Inflammatory macrophage treated with lipopolysaccharide for 4 hours (primary cell): Measurements from ENCODE around the gene ARHGAP12.

Experiments
- DNase-seq: peaks from one replicate; pipeline ENCODE4 v3.0.0-alpha.2; 2020

ARHGAP12 gene

GRCh38 chr10:31875608-31876007 lies 53.0 kb downstream of the ARHGAP12 start:
- no peak for DNase-seq

DNA sequence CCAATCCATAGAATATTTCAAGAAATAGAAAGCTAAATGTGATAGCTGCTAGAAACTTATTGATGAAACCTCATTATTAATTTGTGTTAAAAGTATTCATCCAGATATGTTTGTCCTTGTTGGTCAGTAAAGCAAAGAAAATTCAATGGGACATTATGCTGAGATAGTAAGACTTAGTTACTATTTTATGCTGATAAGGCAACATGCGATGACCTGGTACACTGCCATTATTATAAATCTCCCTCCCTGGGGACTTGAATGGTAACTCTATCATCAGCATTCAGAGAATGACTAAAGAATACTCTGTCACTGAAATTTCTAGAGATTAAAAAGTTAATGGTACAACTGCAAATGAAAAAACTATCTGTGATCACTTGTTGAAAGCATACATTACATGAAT lies 54.9 kb downstream of the ARHGAP12 start:
- DNase-seq = no peak

DNA sequence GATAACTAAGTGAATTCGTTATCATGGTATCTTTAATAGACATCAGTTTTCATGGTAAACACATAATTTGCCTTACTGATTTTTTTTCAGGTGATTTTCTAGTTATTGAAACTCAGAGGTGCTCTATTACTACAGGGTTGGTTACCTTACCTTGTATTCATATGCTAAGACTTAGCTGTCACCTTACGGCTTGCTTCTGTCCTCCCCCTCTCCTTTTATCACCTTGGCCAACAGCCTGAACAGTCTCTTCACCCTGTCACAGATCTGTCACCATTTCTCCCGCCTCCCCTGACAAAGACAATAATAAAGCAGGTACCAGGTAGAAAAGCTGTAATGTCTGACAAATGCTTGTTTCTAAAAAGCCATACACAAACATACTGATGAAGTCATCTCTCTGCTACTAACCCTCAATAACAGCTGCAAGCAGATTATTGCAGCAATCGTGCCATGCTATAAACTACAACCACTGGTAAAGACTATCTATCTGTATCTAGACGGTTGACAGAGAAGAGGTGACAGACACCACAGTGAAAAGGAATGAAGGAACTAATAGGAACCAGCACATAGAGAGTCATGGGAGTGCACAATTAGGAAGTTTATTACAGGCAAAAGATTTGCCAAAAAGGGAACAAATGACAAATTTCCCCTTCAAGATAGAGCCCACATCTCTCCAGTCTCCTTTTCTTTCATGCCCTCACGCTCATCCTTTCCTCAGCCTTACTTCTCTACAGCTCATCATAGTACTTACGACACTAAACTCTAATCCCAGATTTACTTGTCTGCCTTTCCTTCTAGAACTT lies 57.2 kb downstream of the ARHGAP12 start:
- peak; percentile 52 for DNase-seq

DNA sequence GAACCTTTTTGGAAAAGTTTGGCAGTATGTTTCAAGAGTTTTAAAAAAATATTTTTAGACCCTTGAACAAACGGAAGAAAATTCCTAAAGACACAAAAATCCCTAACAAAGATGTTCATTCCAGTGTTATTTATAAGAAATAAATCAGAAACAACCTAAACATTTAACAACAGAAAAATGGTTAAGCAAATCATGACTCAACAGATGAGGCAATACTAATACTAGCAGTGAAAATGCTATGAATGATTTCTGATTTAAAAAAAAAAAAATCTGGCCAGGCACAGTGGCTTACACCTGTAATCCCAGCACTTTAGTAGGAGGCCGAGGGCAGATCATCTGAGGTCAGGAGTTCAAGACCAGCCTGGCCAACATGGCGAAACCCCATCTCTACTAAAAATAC lies 61.0 kb downstream of the ARHGAP12 start:
- DNase-seq = peak; percentile 42

GRCh38 chr10:31866118-31866670 lies 62.4 kb downstream of the ARHGAP12 start:
- DNase-seq = no peak

DNA sequence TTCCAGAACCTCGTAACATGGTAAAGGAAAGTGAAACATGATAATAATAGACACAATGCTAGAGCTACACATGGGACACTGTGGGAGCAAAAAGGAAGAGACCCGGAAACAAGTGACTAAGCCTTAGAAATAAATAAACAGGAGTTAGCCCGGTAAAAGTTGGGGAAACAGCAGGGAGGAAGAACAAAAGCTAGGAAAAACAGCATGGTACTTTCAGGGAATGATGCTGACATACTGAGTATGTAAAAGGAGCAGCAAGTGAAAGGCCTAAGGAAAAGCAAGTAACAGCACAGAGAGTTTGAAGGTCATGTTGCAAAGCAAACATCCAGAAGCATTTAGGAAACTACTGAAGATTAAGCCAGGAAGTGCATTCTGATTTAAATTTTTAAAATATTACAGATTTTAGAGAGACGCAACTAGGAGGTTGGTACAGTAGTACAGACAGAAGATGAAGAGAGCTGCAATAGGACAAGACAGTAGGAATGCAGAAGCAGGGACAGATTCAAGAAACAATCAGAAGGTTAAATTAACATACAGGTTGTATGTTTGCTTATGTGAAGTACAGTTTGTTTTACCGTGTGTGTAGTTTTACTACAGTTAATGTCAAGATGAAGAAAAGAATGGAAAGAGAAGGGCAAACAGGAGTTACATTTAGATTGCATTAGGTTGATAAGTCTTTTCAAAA lies 63.7 kb downstream of the ARHGAP12 start:
- peak; percentile 5 for DNase-seq

DNA sequence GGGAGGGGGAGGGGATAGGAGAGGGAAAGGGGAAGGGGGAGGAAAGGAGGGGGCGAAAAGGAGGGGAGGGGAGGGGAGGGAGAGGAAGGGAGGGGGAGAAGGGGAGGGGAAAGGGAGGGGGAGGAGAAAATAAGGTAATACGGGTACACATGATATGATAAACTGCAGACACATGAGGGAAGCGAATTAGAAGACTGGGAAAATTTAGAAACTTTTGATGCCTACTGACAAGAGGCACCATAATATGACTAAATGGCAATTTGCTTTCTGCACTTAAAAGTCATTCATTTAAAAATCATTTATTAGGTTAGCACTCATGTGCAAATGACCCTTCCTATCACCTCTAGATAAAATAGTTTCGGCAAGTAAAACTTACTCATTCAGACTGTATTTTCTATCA lies 73.6 kb downstream of the ARHGAP12 start:
- no peak for DNase-seq

DNA sequence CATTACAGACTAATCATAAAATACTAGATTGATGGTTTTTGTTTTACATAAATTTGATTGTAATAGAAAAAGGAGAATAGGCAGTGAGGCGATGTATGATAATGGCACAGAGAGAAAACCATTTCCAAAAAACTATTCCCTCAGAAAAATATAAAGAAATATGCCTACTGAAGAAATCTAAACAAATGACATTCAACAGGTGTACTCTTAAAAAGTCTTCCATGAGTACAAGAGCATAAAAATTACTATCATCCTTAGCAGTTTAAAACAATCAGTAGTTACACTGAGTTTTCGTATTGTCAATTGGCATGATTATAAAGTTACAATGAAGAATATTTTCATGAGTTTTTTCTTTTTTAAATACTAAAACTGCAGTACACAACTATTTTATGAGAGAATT lies 75.0 kb downstream of the ARHGAP12 start:
- no peak for DNase-seq

GRCh38 chr10:31851216-31851615 lies 77.4 kb downstream of the ARHGAP12 start:
- DNase-seq = no peak

- no peak for DNase-seq
Observed at GRCh38 chr10:31847515-31847914, 81.1 kb downstream of the ARHGAP12 start.

DNA sequence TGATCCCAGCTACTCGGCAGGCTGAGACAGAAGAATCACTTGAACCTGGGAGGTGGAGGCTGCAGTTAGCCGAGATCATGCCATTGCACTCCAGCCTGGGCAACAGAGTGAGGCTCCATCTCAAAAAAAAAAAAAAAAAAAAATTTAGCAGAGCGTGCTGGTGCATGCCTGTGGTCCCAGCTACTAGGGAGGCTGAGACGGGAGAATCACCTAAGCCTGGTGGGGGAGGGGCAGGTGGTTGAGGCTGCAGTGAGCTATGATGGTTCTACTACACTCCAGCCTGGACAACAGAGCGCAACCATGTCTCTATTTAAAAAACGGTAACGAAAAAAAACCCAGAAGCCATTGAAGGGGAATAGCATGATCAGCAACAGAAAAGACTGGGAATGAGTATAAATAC lies 89.9 kb downstream of the ARHGAP12 start:
- DNase-seq = no peak

DNA sequence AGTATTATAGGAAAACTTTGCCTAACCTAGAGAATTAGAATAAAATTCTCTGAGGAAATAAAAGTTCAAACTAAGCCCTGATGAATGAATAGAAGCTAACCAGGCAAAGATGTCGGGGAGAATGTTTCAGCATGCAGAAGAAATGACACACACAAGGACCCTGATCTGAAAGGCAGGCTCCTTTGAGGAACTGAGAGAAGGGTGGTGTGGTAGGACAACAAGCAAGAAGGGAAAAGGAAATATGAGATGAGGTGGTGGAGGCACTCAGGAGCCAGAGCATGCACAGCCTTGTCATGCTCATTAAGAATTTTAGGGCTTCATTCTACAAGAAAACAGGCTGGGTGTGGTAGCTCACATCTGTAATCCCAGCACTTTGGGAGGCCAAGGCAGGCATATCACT lies 90.6 kb downstream of the ARHGAP12 start:
- no peak for DNase-seq

GRCh38 chr10:31836569-31837406 lies 91.8 kb downstream of the ARHGAP12 start:
- peak; percentile 21 for DNase-seq

GRCh38 chr10:31833753-31834152 lies 94.9 kb downstream of the ARHGAP12 start:
- DNase-seq = no peak

DNA sequence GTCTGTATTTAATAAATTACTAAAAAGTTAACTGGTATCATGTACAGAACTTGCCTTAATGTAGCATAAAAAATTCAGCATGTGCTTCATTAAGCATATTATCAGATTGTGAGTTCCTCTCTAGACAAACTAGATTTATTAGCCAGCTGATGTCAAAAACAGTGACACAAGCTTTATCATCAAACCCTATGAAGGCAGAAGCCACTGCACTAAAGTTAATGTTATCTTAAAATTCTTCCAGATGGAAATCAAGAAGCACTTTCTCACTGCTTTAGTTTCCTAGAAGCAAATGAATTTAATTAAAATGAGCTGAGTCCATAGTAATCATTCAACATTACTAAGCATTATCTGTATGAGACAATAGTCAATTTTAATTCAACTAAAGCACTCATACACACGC lies 96.4 kb downstream of the ARHGAP12 start:
- no peak for DNase-seq

- DNase-seq = no peak
Observed at GRCh38 chr10:31830887-31831286, 97.7 kb downstream of the ARHGAP12 start.

DNA sequence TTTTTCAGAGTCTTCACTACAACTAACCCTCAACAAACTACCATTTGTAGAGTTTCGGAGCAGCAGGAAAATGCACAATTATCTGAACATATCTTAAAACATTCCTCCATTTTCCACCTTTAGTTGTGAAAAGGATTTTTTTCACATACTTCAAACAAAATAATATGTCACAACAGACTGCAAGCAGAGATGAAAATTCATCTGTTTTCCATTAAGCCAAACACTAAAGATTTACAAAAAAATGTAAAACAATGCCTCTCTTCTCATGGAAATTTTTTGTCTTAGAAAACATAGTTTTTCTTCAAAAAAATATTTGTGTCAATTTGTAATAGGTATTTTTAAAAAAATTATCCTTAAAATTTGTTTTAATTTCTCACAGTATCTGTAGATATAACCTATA lies 98.9 kb downstream of the ARHGAP12 start:
- no peak for DNase-seq

GRCh38 chr10:31823358-31823757 lies 105.3 kb downstream of the ARHGAP12 start:
- DNase-seq = no peak

DNA sequence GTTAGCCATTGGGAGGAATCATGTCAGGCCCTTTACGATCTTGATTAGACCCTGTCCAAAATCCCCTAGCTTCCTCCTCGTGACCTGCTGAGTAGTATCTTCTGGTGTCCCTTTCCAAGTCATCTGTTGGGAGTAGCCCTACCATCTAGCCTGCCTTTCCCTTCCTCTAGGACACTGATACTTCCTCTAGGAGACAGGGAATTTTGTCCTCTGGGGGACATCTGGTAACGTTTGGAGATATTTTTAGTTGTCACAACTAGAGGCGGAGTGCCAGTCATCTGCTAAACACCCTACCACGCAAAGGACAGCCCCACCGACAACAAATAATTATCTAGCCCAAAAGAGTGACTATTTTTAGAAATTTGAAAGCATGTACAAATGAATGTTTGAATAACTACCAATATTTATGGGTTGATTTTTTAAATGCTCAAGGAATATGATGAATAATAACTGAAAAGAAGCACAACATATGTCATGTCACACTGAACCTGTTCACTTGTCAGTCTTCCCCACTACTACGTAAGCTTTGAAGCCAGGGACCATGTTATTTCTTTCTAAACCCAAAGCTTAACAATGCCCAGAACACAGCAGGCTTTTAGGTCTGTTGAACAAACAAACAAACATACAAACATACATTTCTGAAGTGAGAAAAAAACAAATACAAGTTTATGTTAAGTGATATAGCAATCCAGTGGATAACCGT lies 105.9 kb downstream of the ARHGAP12 start:
- DNase-seq = no peak

DNA sequence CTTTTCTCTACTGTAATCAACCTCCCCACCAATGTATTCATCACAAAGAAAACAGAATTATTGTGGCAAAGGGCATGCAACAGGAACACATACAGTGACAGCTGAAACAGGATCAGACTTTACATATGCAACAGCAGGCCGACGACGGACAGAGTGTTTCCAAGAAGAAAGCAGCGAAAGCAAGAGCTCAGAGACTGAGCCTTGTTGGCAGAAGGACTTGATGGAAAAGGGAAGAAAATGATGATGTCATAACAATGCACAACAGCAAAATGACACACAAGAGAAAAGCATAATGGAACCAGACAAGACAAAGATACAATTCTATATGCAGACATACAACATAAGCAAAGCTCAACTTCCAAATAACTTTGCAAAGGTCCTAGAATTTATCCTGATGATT lies 106.5 kb downstream of the ARHGAP12 start:
- DNase-seq = no peak

DNA sequence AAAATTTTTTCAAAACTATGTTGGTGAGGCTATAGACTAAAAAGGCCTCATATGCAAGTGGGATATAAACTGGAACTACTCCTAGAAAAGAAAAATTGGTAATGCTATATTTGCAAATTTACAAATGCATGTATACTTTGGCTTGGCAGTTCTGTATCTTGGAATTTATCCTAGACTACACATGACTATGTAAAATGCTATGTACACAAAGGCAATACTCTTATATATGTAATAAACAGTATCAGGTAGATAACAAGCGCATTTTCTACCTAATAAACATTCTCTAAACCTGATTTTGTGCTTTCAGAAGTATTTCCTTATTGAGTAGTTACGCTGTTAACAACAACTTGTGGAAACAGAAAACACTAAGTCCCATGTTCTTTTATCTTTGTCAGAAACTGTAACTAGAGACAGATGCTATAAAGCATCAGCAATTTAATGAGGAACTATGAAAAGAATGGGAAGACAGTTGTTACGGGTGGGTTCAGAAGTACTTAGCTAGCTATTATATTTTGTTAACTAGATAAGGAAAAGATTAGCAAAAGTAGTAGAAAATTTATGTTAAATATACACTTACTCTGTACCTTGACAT lies 107.8 kb downstream of the ARHGAP12 start:
- DNase-seq = no peak

DNA sequence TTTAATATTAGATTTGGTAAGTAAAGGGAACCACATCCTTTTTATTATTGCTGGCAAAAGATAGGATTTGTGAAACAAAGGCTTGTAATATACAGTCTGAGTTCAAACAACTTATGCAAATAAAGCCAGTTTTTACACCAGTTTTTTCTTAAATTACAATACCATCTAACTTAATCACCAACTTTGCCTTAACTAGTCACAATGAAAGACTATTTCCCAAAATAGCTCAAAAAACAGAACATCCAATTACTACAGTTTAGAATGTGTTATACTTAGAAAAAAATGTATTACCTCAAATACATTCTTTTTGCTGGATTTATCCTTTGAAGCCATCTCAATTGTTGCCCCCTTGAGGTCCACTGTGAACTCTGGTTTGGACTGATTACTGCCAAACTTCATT lies 108.5 kb downstream of the ARHGAP12 start:
- no peak for DNase-seq
